ENCODE data around the gene CDH13. TPM values are rescaled to one million over a fixed set of nuclear protein-coding genes. Genes with fewer than 3 reads are reported as not detected.

Gene CDH13
- total RNA-seq, 1 experiment from 2014 or later: 66.0 TPM

- no peak for DNase-seq (ENCODE audit: low read depth)
Measured at GRCh38 chr16:82649766-82650165, 23.0 kb downstream of the CDH13 start.

- no peak for DNase-seq (ENCODE audit: low read depth)
Measured at GRCh38 chr16:82650804-82651203, 24.0 kb downstream of the CDH13 start.

- no peak for DNase-seq (ENCODE audit: low read depth)
Measured at GRCh38 chr16:82651921-82652601, 25.3 kb downstream of the CDH13 start.

GRCh38 chr16:82652826-82653225 is 26.1 kb downstream of the CDH13 start:
- DNase-seq (ENCODE audit: low read depth): no peak

DNA sequence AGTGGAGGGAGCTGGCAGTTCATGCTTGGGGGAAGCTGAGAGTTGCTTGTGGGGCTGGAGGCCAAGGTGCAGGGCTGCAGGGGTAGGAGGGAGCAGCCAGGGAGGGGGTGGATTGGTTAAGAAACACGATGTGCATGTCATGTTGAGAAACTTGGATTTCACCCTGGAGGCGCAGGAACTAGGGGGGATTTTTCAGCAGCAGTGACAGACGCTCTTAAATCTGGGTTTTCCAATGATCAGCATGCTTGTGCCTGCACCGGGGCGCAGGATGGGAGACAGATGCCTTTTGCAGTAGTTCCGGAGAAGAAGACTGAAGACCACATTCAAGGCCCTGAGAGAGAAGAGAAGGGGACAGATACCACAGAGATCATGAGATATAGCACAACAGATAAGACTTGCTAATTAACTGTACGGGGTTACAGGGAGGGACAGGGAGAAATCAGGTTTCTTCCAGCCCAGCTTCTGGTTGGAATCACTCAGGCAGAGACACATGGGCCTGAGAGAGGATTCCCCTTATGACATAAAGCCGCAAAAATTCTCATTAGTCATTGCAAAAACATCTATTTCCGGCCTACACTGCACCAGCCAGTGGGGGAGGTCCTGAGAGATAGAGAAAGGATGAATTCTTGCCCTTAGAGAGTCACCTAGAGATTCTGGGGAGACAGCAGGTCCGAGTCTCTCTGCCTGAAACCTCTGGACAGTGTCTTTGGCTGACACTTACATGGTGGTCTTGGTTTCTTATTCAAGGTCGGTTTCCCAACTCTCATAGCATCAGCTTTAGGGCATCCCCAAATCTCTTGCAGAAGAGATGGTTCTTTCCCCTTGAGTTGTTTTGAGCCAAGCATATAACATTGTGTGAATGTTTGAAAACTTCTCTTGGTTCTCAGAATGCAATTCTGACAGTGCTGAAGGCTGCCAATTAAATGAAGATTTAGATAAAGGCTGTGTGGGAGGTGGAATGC is 27.1 kb downstream of the CDH13 start:
- DNase-seq (ENCODE audit: low read depth): peak; percentile 99

DNA sequence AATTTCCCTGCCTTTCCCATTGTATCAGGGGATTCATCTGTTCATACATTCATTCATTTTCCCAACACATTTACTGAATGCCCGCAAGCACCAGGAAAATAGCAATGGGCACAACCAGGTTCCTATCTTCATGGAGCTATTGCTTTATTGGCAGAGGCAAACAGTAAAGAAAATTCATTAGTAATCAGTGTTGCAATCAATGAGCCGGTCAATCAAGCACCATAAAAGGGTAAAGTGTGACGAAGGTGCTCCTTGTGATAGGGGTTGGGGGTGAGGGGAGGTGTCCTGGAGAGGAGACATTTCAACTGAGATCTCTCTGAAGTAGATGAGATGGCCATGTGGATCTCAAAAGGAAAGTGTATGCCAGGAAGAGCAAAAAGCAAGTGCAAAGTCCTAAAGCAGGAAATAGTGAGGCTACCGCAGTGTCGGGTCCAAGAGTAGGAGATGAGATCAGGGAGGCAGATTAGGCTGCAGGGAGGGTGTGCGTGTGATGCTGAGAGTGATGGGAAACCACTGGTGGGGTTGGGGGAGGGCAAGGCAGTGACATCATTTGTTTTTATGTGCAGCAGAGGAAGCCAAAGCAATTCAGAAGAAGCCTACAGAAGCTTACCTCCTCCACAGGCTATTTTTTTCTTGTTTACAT is 28.4 kb downstream of the CDH13 start:
- DNase-seq (ENCODE audit: low read depth): peak; percentile 96

DNA sequence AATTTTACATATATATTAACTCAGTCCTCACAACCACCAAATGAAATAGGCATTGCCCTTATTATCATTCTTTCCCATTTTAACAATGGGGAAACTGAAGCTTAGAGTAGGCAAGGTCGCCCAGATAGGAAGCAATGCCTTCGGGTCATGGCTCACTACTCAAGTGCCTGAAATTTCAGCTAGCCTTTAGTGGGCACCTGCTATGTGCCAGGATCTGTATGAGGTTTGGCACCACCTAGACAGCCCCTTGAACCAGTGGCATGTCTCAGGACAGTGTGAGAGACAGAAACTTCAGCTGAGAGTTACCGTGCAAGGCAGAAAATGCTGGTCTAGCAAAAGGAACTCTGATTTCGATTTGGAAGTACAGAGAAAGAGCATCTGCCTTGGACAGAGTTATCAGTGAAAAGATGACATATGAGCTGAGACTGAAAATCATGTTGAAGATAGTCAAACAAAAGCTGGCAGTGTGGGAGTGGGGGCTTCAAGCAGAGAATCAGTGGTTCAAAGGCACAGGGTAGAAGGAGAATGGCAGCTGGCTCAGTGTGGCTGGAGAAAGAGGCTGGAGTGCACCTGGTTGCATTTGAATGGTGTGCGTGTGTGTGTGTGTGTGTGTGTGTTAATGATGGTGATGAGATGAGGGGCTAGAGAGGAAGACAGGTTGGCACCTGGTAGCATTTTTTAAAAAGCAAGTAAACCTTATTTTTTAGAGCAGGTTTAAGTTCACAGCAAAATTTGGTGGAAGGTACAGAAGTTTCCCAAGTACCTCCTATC is 29.1 kb downstream of the CDH13 start:
- DNase-seq (ENCODE audit: low read depth): no peak

GRCh38 chr16:82657239-82657638 is 30.5 kb downstream of the CDH13 start:
- no peak for DNase-seq (ENCODE audit: low read depth)

- DNase-seq (ENCODE audit: low read depth): no peak
Measured at GRCh38 chr16:82657786-82658185, 31.0 kb downstream of the CDH13 start.

DNA sequence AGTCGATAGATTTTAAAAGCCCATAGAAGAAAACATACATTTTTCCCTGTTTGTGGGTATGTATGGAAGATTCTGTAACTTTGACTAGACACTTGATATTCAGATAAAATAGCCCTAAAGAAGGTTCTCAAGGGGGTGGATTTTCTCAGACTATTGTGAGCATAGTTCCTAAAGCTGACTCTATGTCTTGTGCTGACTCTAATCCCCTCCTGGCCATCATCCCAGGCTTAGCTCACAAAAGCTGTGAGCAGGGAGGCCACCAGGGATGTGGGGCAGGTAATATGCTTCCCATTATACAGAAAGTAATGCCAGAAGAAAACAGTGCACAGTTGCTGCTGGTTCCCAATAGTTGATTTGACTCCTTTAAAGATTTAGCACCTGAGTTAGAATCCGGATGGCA is 32.0 kb downstream of the CDH13 start:
- DNase-seq (ENCODE audit: low read depth): no peak

GRCh38 chr16:82660075-82660645 is 33.4 kb downstream of the CDH13 start:
- DNase-seq (ENCODE audit: low read depth): no peak

- DNase-seq (ENCODE audit: low read depth): no peak
Measured at GRCh38 chr16:82660966-82661365, 34.2 kb downstream of the CDH13 start.

GRCh38 chr16:82664181-82664580 is 37.4 kb downstream of the CDH13 start:
- no peak for DNase-seq (ENCODE audit: low read depth)

- no peak for DNase-seq (ENCODE audit: low read depth)
Measured at GRCh38 chr16:82665025-82665424, 38.3 kb downstream of the CDH13 start.

DNA sequence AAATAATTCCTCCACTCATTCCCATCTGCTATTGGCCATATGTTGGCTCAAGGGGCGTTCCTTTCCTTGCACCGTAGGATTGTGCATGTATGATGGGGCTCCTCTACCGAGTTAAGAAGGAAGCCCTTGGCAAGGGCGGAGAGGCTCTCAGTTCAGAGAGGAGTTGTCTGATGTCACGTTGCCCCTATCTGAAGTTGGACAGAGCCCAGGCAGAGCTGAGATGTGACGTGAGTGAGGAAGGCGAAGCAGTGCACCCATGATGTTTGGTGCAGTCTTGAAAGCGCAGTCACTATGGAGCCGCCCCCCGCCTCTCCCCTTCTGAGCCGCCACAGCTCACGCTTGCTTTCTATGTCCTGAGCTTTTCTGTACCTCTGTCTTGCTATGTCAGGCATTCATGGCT is 40.7 kb downstream of the CDH13 start:
- no peak for DNase-seq (ENCODE audit: low read depth)

GRCh38 chr16:82668094-82668493 is 41.3 kb downstream of the CDH13 start:
- no peak for DNase-seq (ENCODE audit: low read depth)

DNA sequence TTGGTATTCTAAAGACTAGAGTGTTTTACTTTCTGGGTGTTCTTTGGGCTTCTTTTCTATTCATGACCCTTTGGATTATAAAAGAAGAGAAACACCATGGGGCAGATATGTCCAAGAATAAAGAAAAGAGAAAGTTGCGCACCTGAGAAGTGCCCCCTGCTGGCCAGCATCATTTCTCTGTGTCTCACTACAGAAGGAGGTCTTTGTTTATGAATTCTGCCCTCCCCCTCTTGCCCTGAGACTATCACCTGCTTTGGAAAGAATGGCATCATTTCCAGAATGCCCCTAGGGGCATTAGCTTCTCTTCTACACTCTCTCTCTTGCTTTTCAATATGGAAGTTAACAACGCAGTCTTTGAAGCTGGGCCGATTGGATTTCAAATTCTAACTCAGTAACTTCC is 45.0 kb downstream of the CDH13 start:
- no peak for DNase-seq (ENCODE audit: low read depth)

GRCh38 chr16:82672676-82673075 is 45.9 kb downstream of the CDH13 start:
- DNase-seq (ENCODE audit: low read depth): peak; percentile 89

DNA sequence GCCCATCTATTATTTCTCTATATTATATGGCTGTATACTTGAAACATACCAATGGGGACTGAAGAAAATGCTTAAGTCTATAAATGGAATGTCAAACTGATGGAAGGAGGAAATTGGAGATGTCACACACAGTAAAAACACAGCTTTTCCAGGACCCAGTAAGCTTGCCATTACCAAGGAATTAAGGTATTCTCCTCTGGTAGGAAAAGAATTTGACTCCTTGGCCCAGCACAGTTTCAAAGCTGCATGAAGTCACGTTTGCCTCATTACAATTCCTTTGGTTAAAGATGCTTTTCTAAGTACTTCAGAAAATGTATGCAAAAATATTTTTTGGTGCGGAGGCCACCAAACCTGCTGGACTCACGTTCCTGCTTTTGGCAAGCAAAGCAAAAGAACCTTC is 48.5 kb downstream of the CDH13 start:
- no peak for DNase-seq (ENCODE audit: low read depth)

GRCh38 chr16:82681592-82681991 is 54.8 kb downstream of the CDH13 start:
- no peak for DNase-seq (ENCODE audit: low read depth)

DNA sequence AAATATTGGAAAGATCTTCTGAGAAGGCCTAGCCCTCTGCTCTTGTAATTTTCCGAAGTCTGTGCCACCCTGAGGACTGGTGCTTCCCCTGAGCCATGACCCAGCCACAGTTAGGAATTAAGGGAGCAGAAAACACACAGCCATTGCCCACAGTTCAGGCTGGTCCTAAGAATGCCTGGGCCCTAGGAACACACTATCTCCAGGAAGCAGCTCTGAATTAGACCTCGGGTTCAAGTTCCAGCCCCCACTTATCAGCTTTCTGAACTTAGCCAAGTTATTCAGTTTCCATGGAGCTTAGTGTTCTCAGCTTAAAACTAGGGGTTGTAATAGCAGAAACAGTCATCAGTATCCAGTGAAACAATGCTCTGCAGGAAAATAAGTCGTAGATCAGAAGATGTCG is 56.0 kb downstream of the CDH13 start:
- no peak for DNase-seq (ENCODE audit: low read depth)

Data from HT1080 (cell line).